Hepatocyte (in vitro differentiated cells): ENCODE measurements around the gene ZNF438. TPM values are rescaled to one million over a fixed set of nuclear protein-coding genes. Genes with fewer than 3 reads are reported as not detected.

Experiments
- DNase-seq: peaks from one replicate; pipeline ENCODE4 v3.0.0-alpha.2; 2016; ENCODE audit warnings: low spot score
- H2AFZ ChIP-seq: fragments of 200-600 bp; sonication (generic); 2 replicates; pipeline ENCODE4 v1.6.0; 2016; ENCODE audit warnings: antibody characterized with exemption, mild to moderate bottlenecking
- H3K27ac ChIP-seq: fragments of 200-600 bp; sonication (generic); 2 replicates; pipeline ENCODE4 v1.5.1; 2016; ENCODE audit warnings: mild to moderate bottlenecking
- H3K27me3 ChIP-seq: fragments of 200-600 bp; sonication (generic); 2 replicates; pipeline ENCODE4 v1.6.1; 2016
- H3K36me3 ChIP-seq: fragments of 200-600 bp; sonication (generic); replicated peaks from 2 replicates; pipeline ENCODE4 v1.5.1; 2016; ENCODE audit warnings: low read depth; ENCODE audit not compliant: insufficient read depth
- H3K4me1 ChIP-seq: fragments of 200-600 bp; sonication (generic); 2 replicates; pipeline ENCODE4 v1.5.1; 2016; ENCODE audit warnings: mild to moderate bottlenecking, moderate library complexity; ENCODE audit not compliant: insufficient read depth
- H3K4me2 ChIP-seq: fragments of 200-600 bp; sonication (generic); 2 replicates; pipeline ENCODE4 v1.6.0; 2016
- H3K4me3 ChIP-seq: fragments of 200-600 bp; sonication (generic); 2 replicates; pipeline ENCODE4 v1.5.1; 2016; ENCODE audit warnings: mild to moderate bottlenecking
- H3K79me2 ChIP-seq: fragments of 200-600 bp; sonication (generic); 2 replicates; pipeline ENCODE4 v1.6.0; 2017; ENCODE audit warnings: mild to moderate bottlenecking
- H3K9me2 ChIP-seq: fragments of 200-600 bp; sonication (generic); replicated peaks from 2 replicates; pipeline ENCODE4 v1.6.0; 2017; ENCODE audit warnings: mild to moderate bottlenecking; ENCODE audit not compliant: insufficient read depth
- H3K9me3 ChIP-seq: fragments of 200-600 bp; sonication (generic); 2 replicates; pipeline ENCODE4 v1.5.1; 2016; ENCODE audit warnings: low read depth, mild to moderate bottlenecking
- H4K20me1 ChIP-seq: fragments of 200-600 bp; sonication (generic); 2 replicates; pipeline ENCODE4 v1.6.0; 2016; ENCODE audit warnings: mild to moderate bottlenecking; ENCODE audit not compliant: insufficient read depth, poor library complexity, severe bottlenecking
- EZH2 ChIP-seq: fragments of 200-600 bp; sonication (generic); IDR thresholded peaks from 2 replicates; pipeline ENCODE4 v1.6.1; 2016; ENCODE audit warnings: antibody characterized with exemption, mild to moderate bottlenecking, borderline replicate concordance
- EZH2phosphoT487 ChIP-seq: fragments of 200-600 bp; sonication (generic); IDR thresholded peaks from one replicate; pipeline ENCODE4 v1.6.1; 2018; ENCODE audit warnings: antibody characterized with exemption, mild to moderate bottlenecking, low read depth, moderate library complexity; ENCODE audit not compliant: unreplicated experiment, severe bottlenecking
- WGBS: methylation state at CpG from one replicate; pipeline ENCODE4 v1.1.6; 2016; ENCODE audit warnings: low lambda C conversion rate; ENCODE audit errors: missing lambda C conversion rate; 5-methylcytosine and 5-hydroxymethylcytosine counted together
- polyA plus RNA-seq: library from polyadenylated mRNA; unstranded; fragments of >200 nt; fragmentation: Nextera tagmentation; extraction: Ambion mirVana; gene quantifications from 2 replicates; pipeline ENCODE4 v1.2.1, GENCODE V29; 2016
- total RNA-seq: library from RNA; depleted of rRNA; stranded (reverse); fragments of >200 nt; gene quantifications from 2 replicates; pipeline ENCODE4 v1.2.3, GENCODE V29; 2014
- TF ChIP-seq, protein P1 (sequence below): fragments of 200-600 bp; sonication (generic); IDR thresholded peaks from 2 replicates; pipeline ENCODE4 v1.5.1; 2016; ENCODE audit warnings: antibody characterized with exemption, mild to moderate bottlenecking; ENCODE audit not compliant: poor library complexity

Gene ZNF438
- total and polyA plus RNA-seq, 2 experiments from 2014 or later: 2.3 to 5.0 TPM

GRCh38 chr10:30877111-30877510 lies 154.6 kb downstream of the ZNF438 start:
- no peaks in the 10 kb centered on the region for H3K36me3 ChIP-seq
- H3K27ac ChIP-seq: no peak overlapping the region
- no peaks in the 10 kb centered on the region for H3K9me2 ChIP-seq
- H3K4me2 ChIP-seq: no peak overlapping the region
- H3K79me2 ChIP-seq: no peaks in the 10 kb centered on the region
- DNase-seq: no peak
- no peak overlapping the region for H3K4me3 ChIP-seq
- TF ChIP-seq, protein P1, sequence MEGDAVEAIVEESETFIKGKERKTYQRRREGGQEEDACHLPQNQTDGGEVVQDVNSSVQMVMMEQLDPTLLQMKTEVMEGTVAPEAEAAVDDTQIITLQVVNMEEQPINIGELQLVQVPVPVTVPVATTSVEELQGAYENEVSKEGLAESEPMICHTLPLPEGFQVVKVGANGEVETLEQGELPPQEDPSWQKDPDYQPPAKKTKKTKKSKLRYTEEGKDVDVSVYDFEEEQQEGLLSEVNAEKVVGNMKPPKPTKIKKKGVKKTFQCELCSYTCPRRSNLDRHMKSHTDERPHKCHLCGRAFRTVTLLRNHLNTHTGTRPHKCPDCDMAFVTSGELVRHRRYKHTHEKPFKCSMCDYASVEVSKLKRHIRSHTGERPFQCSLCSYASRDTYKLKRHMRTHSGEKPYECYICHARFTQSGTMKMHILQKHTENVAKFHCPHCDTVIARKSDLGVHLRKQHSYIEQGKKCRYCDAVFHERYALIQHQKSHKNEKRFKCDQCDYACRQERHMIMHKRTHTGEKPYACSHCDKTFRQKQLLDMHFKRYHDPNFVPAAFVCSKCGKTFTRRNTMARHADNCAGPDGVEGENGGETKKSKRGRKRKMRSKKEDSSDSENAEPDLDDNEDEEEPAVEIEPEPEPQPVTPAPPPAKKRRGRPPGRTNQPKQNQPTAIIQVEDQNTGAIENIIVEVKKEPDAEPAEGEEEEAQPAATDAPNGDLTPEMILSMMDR: no peak
- no peak for TF ChIP-seq EZH2phosphoT487
- TF ChIP-seq EZH2: no peak
- no peaks in the 10 kb centered on the region for H3K9me3 ChIP-seq
- no peaks in the 10 kb centered on the region for H4K20me1 ChIP-seq
- H2AFZ ChIP-seq: no peak overlapping the region
- H3K4me1 ChIP-seq: no peaks in the 10 kb centered on the region
- H3K27me3 ChIP-seq: no peaks in the 10 kb centered on the region

- H3K9me2 ChIP-seq: no peaks in the 10 kb centered on the region
- H4K20me1 ChIP-seq: no peaks in the 10 kb centered on the region
- 90% methylated on average over 1 of the region's 1 CpG for WGBS
- no peaks in the 10 kb centered on the region for H3K79me2 ChIP-seq
- no peak overlapping the region for H3K4me3 ChIP-seq
- no peaks in the 10 kb centered on the region for H3K9me3 ChIP-seq
- H3K36me3 ChIP-seq: no peaks in the 10 kb centered on the region
- no peak overlapping the region for H3K27ac ChIP-seq
- no peaks in the 10 kb centered on the region for H3K4me1 ChIP-seq
- H2AFZ ChIP-seq: no peak overlapping the region
- TF ChIP-seq, protein P1: no peak
- TF ChIP-seq EZH2phosphoT487: no peak
- no peak for TF ChIP-seq EZH2
- no peaks in the 10 kb centered on the region for H3K27me3 ChIP-seq
- no peak overlapping the region for H3K4me2 ChIP-seq
- DNase-seq: no peak
Measured at GRCh38 chr10:30873411-30873810, 158.3 kb downstream of the ZNF438 start.

DNA sequence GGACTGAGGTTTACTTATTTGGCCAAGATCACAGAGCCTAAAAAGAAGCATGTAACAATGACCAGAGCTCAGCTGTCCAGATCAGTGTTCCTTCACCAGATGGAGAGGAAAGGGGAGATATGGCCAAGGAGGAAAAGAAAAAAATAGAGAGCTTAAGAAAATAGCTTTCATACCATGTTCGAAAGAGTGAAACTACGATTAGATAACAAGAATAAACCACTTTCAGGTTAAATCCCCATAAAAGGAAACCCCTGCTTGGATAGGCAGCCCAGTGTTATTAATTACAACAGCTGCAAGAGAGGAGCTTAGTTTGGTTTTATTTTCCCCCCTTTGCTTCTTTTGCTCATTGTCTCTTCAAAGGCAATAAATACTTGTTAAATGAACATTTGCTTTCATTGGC lies 160.8 kb downstream of the ZNF438 start:
- no peak overlapping the region for H3K27ac ChIP-seq
- H3K4me1 ChIP-seq: no peaks in the 10 kb centered on the region
- H4K20me1 ChIP-seq: no peaks in the 10 kb centered on the region
- H3K27me3 ChIP-seq: no peaks in the 10 kb centered on the region
- H3K36me3 ChIP-seq: no peaks in the 10 kb centered on the region
- WGBS: 43% methylated on average over 2 of the region's 2 CpGs
- no peak overlapping the region for H3K4me3 ChIP-seq
- H2AFZ ChIP-seq: no peak overlapping the region
- DNase-seq: no peak
- H3K9me2 ChIP-seq: peaks cover 5% of the 10 kb centered on the region
- no peaks in the 10 kb centered on the region for H3K79me2 ChIP-seq
- no peaks in the 10 kb centered on the region for H3K9me3 ChIP-seq
- TF ChIP-seq, protein P1: no peak
- no peak for TF ChIP-seq EZH2
- no peak for TF ChIP-seq EZH2phosphoT487
- no peak overlapping the region for H3K4me2 ChIP-seq

GRCh38 chr10:30869566-30869965 lies 162.1 kb downstream of the ZNF438 start:
- H3K9me3 ChIP-seq: no peaks in the 10 kb centered on the region
- no peak overlapping the region for H3K4me2 ChIP-seq
- no peak overlapping the region for H3K27ac ChIP-seq
- H3K4me3 ChIP-seq: no peak overlapping the region
- H3K9me2 ChIP-seq: peaks cover 5% of the 10 kb centered on the region
- H3K4me1 ChIP-seq: no peaks in the 10 kb centered on the region
- H3K79me2 ChIP-seq: no peaks in the 10 kb centered on the region
- no peaks in the 10 kb centered on the region for H3K27me3 ChIP-seq
- no peak overlapping the region for H2AFZ ChIP-seq
- no peaks in the 10 kb centered on the region for H3K36me3 ChIP-seq
- no peak for DNase-seq
- no peaks in the 10 kb centered on the region for H4K20me1 ChIP-seq
- TF ChIP-seq, protein P1: no peak
- TF ChIP-seq EZH2 (no peak), EZH2phosphoT487 (no peak)
